RCC 7860 (cell line): Measurements from ENCODE around the gene ZPBP.
A peak's percentile ranks its signal among the peaks of the same experiment; 100 is the strongest.

Experiments
- DNase-seq: peaks from one replicate; pipeline ENCODE4 v3.0.0-alpha.2; 2015; ENCODE audit warnings: low spot score
- FAIRE-seq: peaks from 2 replicates; lab custom pipeline; 2012; peaks lifted over from hg19 to GRCh38; lab: Jason Lieb, UNC

The ZPBP gene

GRCh38 chr7:50092579-50093491 lies at the start of gene ZPBP:
Gene ZPBP, minus strand, starts transcription at chr7:50093246. Its CDS starts 52 bp downstream, at chr7:50093194.
- FAIRE-seq: peak; percentile 75
- peak; percentile 22 for DNase-seq

- FAIRE-seq: peak; percentile 83
Observed at GRCh38 chr7:50142425-50143017, 49.5 kb upstream of the ZPBP start.

GRCh38 chr7:50141854-50142253 lies 48.8 kb upstream of the ZPBP start:
- DNase-seq: no peak
- no peak for FAIRE-seq

More at GRCh38 chr7:50142425-50143017, 49.5 kb upstream of the ZPBP start:
- DNase-seq: peak; percentile 15

GRCh38 chr7:50141131-50141530 lies 48.1 kb upstream of the ZPBP start:
- FAIRE-seq (no peak), DNase-seq (no peak)

GRCh38 chr7:50140688-50141087 lies 47.6 kb upstream of the ZPBP start:
- FAIRE-seq (no peak), DNase-seq (no peak)

GRCh38 chr7:50138101-50138500 lies 45.1 kb upstream of the ZPBP start:
- DNase-seq (no peak), FAIRE-seq (no peak)

GRCh38 chr7:50125766-50126165 lies 32.7 kb upstream of the ZPBP start:
- FAIRE-seq (no peak), DNase-seq (no peak)

- no peak for DNase-seq
- no peak for FAIRE-seq
Observed at GRCh38 chr7:50121286-50121685, 28.2 kb upstream of the ZPBP start.

- no peak for DNase-seq
- FAIRE-seq: no peak
Observed at GRCh38 chr7:50119815-50120637, 27.0 kb upstream of the ZPBP start.

- DNase-seq: no peak
- no peak for FAIRE-seq
Observed at GRCh38 chr7:50112250-50112649, 19.2 kb upstream of the ZPBP start.

- FAIRE-seq: no peak
- DNase-seq: no peak
Observed at GRCh38 chr7:50101873-50102272, 8.8 kb upstream of the ZPBP start.

- FAIRE-seq (no peak), DNase-seq (no peak)
Observed at GRCh38 chr7:50095634-50096033, 2.6 kb upstream of the ZPBP start.

GRCh38 chr7:50088463-50089129 lies 4.5 kb downstream of the ZPBP start:
- FAIRE-seq (no peak), DNase-seq (no peak)

GRCh38 chr7:50085344-50085743 lies 7.7 kb downstream of the ZPBP start:
- DNase-seq: no peak
- no peak for FAIRE-seq

GRCh38 chr7:50073093-50073492 lies 20.0 kb downstream of the ZPBP start:
- DNase-seq: no peak
- FAIRE-seq: no peak

GRCh38 chr7:50069613-50070012 lies 23.4 kb downstream of the ZPBP start:
- DNase-seq: no peak
- FAIRE-seq: no peak

GRCh38 chr7:50068850-50069551 lies 24.0 kb downstream of the ZPBP start:
- no peak for FAIRE-seq

GRCh38 chr7:50068026-50068425 lies 25.0 kb downstream of the ZPBP start:
- no peak for DNase-seq
- no peak for FAIRE-seq

More at GRCh38 chr7:50068850-50069551, 24.0 kb downstream of the ZPBP start:
- DNase-seq: no peak

- no peak for FAIRE-seq
Observed at GRCh38 chr7:50062951-50063350, 30.1 kb downstream of the ZPBP start.

GRCh38 chr7:50056131-50056530 lies 36.9 kb downstream of the ZPBP start:
- DNase-seq: no peak
- FAIRE-seq: no peak

More at GRCh38 chr7:50062951-50063350, 30.1 kb downstream of the ZPBP start:
- DNase-seq: no peak
